A549 (cell line): Measurements from ENCODE around the gene VSTM4.

Experiments
- BHLHE40 ChIP-seq: IDR thresholded peaks from 2 replicates; pipeline ENCODE4 v1.6.1; 2012; ENCODE audit warnings: low read depth, low read length, inconsistent platforms
- CTCF ChIP-seq: fragments of >200 bp; sonication (Bioruptor Twin); formaldehyde crosslinking; IDR thresholded peaks from 3 replicates; pipeline ENCODE4 v1.5.1; 2016
- EP300 ChIP-seq, 2 experiments: fragments of >200 bp; sonication (Bioruptor Twin); formaldehyde crosslinking; IDR thresholded peaks; 2 replicates in 1 of 2; 3 replicates in 1 of 2; pipeline ENCODE4 v1.6.1; 2016 to 2017
- ESRRA ChIP-seq: fragments of 150-350 bp; IDR thresholded peaks from 2 replicates; pipeline ENCODE4 v1.6.1; 2014; ENCODE audit warnings: mild to moderate bottlenecking, low read length, borderline replicate concordance
- FOXS1 ChIP-seq: fragments of 250-450 bp; sonication (Bioruptor Pico); IDR thresholded peaks from 2 replicates; pipeline ENCODE4 v1.5.0; 2020; ENCODE audit warnings: mild to moderate bottlenecking, moderate library complexity
- MAFK ChIP-seq: fragments of 450-650 bp; IDR thresholded peaks from 2 replicates; pipeline ENCODE4 v1.6.1; 2014; ENCODE audit not compliant: partially characterized antibody
- MAX ChIP-seq: IDR thresholded peaks from 2 replicates; pipeline ENCODE4 v1.6.1; 2012
- NFE2L2 ChIP-seq: fragments of 150-350 bp; conservative IDR thresholded peaks from 2 replicates; pipeline ENCODE4 v1.6.1; 2014; ENCODE audit warnings: low read length
- RCOR1 ChIP-seq: fragments of 150-350 bp; IDR thresholded peaks from 2 replicates; pipeline ENCODE4 v1.6.1; 2014; ENCODE audit warnings: antibody characterized with exemption, low read length, low read depth
- SREBF2 ChIP-seq: fragments of 450-650 bp; IDR thresholded peaks from 2 replicates; pipeline ENCODE4 v1.6.1; 2014; ENCODE audit warnings: mild to moderate bottlenecking, moderate library complexity
- TP53 ChIP-seq: fragments of 250-450 bp; sonication (Bioruptor Pico); IDR thresholded peaks from 2 replicates; pipeline ENCODE4 v1.5.0; 2021; ENCODE audit warnings: mild to moderate bottlenecking, moderate library complexity
- USF2 ChIP-seq: fragments of 450-650 bp; IDR thresholded peaks from 2 replicates; pipeline ENCODE4 v1.6.1; 2014; ENCODE audit warnings: antibody characterized with exemption

GRCh38 chr10:49153971-49154370 is 38.6 kb upstream of the VSTM4 start:
- TF ChIP-seq RCOR1 (no peak), USF2 (no peak), MAX (no peak), FOXS1 (CRISPR knock-in tag) (no peak), MAFK (no peak), ESRRA (no peak), CTCF (no peak), NFE2L2 (no peak), EP300 (IDR thresholded peaks at IDR 0.05) (no peak), SREBF2 (no peak), BHLHE40 (no peak), TP53 (CRISPR knock-in tag) (no peak)
